GM19239 (cell line): Measurements from ENCODE around the gene DDX10.

ENCODE experiments used
- DNase-seq: peaks from one replicate; pipeline ENCODE4 v3.0.0; 2011; ENCODE audit warnings: low spot score; ENCODE audit not compliant: insufficient read length
- FAIRE-seq: peaks from 2 replicates; lab custom pipeline; 2011; peaks lifted over from hg19 to GRCh38; lab: Jason Lieb, UNC

Gene DDX10

GRCh38 chr11:108858622-108859021, 193.8 kb downstream of the DDX10 start:
- DNase-seq (no peak), FAIRE-seq (no peak)

- DNase-seq, result no peak
- FAIRE-seq, result no peak
These were observed 194.6 kb downstream of the DDX10 start for GRCh38 chr11:108859510-108859909.

- no peak for DNase-seq
- FAIRE-seq, result no peak
These were observed 198.7 kb downstream of the DDX10 start for GRCh38 chr11:108863528-108863927.

- no peak for DNase-seq
- FAIRE-seq, result no peak
These were observed 200.5 kb downstream of the DDX10 start for GRCh38 chr11:108865406-108865805.

- no peak for FAIRE-seq
- no peak for DNase-seq
These were observed 201.9 kb downstream of the DDX10 start for GRCh38 chr11:108866781-108867180.

- no peak for FAIRE-seq
- DNase-seq, result no peak
These were observed 205.6 kb downstream of the DDX10 start for GRCh38 chr11:108870373-108871020.

- DNase-seq (no peak), FAIRE-seq (no peak)
These were observed 206.3 kb downstream of the DDX10 start for GRCh38 chr11:108871152-108871551.

GRCh38 chr11:108871867-108872266, 207.0 kb downstream of the DDX10 start:
- FAIRE-seq (peak; percentile 31), DNase-seq (no peak)

GRCh38 chr11:108872781-108873291, 208.0 kb downstream of the DDX10 start:
- DNase-seq (no peak), FAIRE-seq (no peak)

- FAIRE-seq (no peak), DNase-seq (no peak)
These were observed 208.4 kb downstream of the DDX10 start for GRCh38 chr11:108873310-108873709.

GRCh38 chr11:108873941-108874340, 209.1 kb downstream of the DDX10 start:
- FAIRE-seq (no peak), DNase-seq (no peak)

GRCh38 chr11:108875134-108875533, 210.3 kb downstream of the DDX10 start:
- FAIRE-seq, result no peak
- DNase-seq, result no peak

- no peak for FAIRE-seq
These were observed 212.3 kb downstream of the DDX10 start for GRCh38 chr11:108877178-108877577.

GRCh38 chr11:108880510-108880909, 215.6 kb downstream of the DDX10 start:
- DNase-seq, result no peak
- no peak for FAIRE-seq

More at GRCh38 chr11:108877178-108877577, 212.3 kb downstream of the DDX10 start:
- no peak for DNase-seq

GRCh38 chr11:108881131-108881530, 216.3 kb downstream of the DDX10 start:
- FAIRE-seq (no peak), DNase-seq (no peak)

- FAIRE-seq (peak; percentile 4), DNase-seq (no peak)
These were observed 217.5 kb downstream of the DDX10 start for GRCh38 chr11:108882211-108882831.

GRCh38 chr11:108886005-108886659, 221.3 kb downstream of the DDX10 start:
- DNase-seq (no peak), FAIRE-seq (no peak)

- FAIRE-seq, result no peak
These were observed 221.8 kb downstream of the DDX10 start for GRCh38 chr11:108886660-108887009.

GRCh38 chr11:108887436-108888238, 222.8 kb downstream of the DDX10 start:
- FAIRE-seq (no peak), DNase-seq (no peak)

More at GRCh38 chr11:108886660-108887009, 221.8 kb downstream of the DDX10 start:
- DNase-seq, result no peak

GRCh38 chr11:108890482-108891105, 225.7 kb downstream of the DDX10 start:
- FAIRE-seq (no peak), DNase-seq (no peak)
